B cell (primary cell): ENCODE measurements around the gene EIF5.

Experiments
- EZH2 ChIP-seq: IDR thresholded peaks from 2 replicates; pipeline ENCODE4 v1.6.1; 2012; ENCODE audit warnings: borderline replicate concordance, low read depth, mild to moderate bottlenecking, moderate library complexity, low read length; ENCODE audit not compliant: insufficient read depth, poor library complexity, severe bottlenecking
- TF ChIP-seq, protein P1 (sequence below): fragments of 200-600 bp; IDR thresholded peaks from one replicate; pipeline ENCODE4 v1.8.0; 2022; ENCODE audit warnings: antibody characterized with exemption, mild to moderate bottlenecking

GRCh38 chr14:103392106-103392505 lies 58.1 kb downstream of the EIF5 start:
- TF ChIP-seq, protein P1, sequence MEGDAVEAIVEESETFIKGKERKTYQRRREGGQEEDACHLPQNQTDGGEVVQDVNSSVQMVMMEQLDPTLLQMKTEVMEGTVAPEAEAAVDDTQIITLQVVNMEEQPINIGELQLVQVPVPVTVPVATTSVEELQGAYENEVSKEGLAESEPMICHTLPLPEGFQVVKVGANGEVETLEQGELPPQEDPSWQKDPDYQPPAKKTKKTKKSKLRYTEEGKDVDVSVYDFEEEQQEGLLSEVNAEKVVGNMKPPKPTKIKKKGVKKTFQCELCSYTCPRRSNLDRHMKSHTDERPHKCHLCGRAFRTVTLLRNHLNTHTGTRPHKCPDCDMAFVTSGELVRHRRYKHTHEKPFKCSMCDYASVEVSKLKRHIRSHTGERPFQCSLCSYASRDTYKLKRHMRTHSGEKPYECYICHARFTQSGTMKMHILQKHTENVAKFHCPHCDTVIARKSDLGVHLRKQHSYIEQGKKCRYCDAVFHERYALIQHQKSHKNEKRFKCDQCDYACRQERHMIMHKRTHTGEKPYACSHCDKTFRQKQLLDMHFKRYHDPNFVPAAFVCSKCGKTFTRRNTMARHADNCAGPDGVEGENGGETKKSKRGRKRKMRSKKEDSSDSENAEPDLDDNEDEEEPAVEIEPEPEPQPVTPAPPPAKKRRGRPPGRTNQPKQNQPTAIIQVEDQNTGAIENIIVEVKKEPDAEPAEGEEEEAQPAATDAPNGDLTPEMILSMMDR, result no peak
- TF ChIP-seq EZH2, result no peak
